HepG2 (cell line): ENCODE data around the gene HOXC10. TPM values are rescaled to one million over a fixed set of nuclear protein-coding genes. Genes with fewer than 3 reads are reported as not detected.
A peak's percentile ranks its signal among the peaks of the same experiment; 100 is the strongest.

Source experiments
- ATAC-seq: fragments of 200-7000 bp; cut with Tn5 transposase; 3 replicates; pipeline ENCODE4 v1.9.1; 2020; ENCODE audit warnings: mild to moderate bottlenecking, moderate library complexity
- BruUV-seq: library from RNA; stranded (reverse); fragments of 400-500 nt; replicated peaks from 2 replicates; lab custom pipeline; 2021; lab: Mats Ljungman, UMichigan
- CTCF ChIA-PET: fragments of 300-600 bp; formaldehyde crosslinking; extraction: SDS; loops from one replicate; lab custom pipeline; 2021; ENCODE audit warnings: low total read pairs, inconsistent platforms, low intra/inter-chr PET ratio; lab: Yijun Ruan, JAX
- POLR2A ChIA-PET: fragments of 350-600 bp; sonication (Branson Sonifier 250); formaldehyde crosslinking; loops from one replicate; lab custom pipeline; 2020; ENCODE audit warnings: antibody characterized with exemption, inconsistent platforms; lab: Yijun Ruan, JAX
- DNase-seq: peaks from one replicate; pipeline ENCODE4 v3.0.0-alpha.2; 2015; ENCODE audit warnings: low spot score
- FAIRE-seq: peaks from 3 replicates; lab custom pipeline; 2011; peaks lifted over from hg19 to GRCh38; lab: Jason Lieb, UNC
- H2AFZ ChIP-seq: one replicate; pipeline ENCODE4 v1.6.1; 2011; ENCODE audit warnings: low read length, inconsistent platforms
- H3K27ac ChIP-seq: fragments of 300-600 bp; 3 replicates; pipeline ENCODE4 v1.8.0; 2011; ENCODE audit warnings: mixed run types, mild to moderate bottlenecking, mixed read lengths, low read length, inconsistent platforms; ENCODE audit not compliant: insufficient read depth; ENCODE audit errors: extremely low read length
- H3K27me3 ChIP-seq, 2 experiments: fragments of 200-600 bp in 1 of 2; 2 replicates in 1 of 2; 3 replicates in 1 of 2; pipeline versions ENCODE4 v1.6.0 to v1.8.0; 2011; ENCODE audit warnings: low read length in 2 of 2, mild to moderate bottlenecking in 2 of 2, moderate library complexity in 2 of 2, inconsistent platforms in 1 of 2; ENCODE audit not compliant: insufficient read depth in 2 of 2, control insufficient read depth in 1 of 2
- H3K36me3 ChIP-seq, 2 experiments: fragments of 200-600 bp in 1 of 2; replicated peaks in 1 of 2; 2 replicates in 1 of 2; 3 replicates in 1 of 2; pipeline versions ENCODE4 v1.5.1 to v1.8.0; 2011; ENCODE audit warnings: low read length in 2 of 2, inconsistent platforms in 1 of 2; ENCODE audit not compliant: insufficient read depth in 2 of 2, control insufficient read depth in 1 of 2
- H3K4me1 ChIP-seq: 2 replicates; pipeline ENCODE4 v1.5.1; 2012; ENCODE audit warnings: low read length, inconsistent platforms; ENCODE audit not compliant: insufficient read depth
- H3K4me2 ChIP-seq: 2 replicates; pipeline ENCODE4 v1.6.0; 2011; ENCODE audit warnings: low read depth, low read length, inconsistent platforms
- H3K4me3 ChIP-seq, 3 experiments: fragments of 200-600 bp in 1 of 3; sonication (generic), shearing (Covaris generic) in 1 of 3; replicated peaks in 1 of 3; 2 replicates each; pipeline ENCODE4 v1.5.1; 2011 to 2016; ENCODE audit warnings: low read length in 3 of 3, inconsistent platforms in 2 of 3, low read depth in 2 of 3, mild to moderate bottlenecking in 2 of 3, control low read depth in 1 of 3, mixed read lengths in 1 of 3; ENCODE audit not compliant: insufficient read depth in 1 of 3
- H3K79me2 ChIP-seq: one replicate; pipeline ENCODE4 v1.6.1; 2011; ENCODE audit warnings: low read length, inconsistent platforms; ENCODE audit not compliant: insufficient read depth
- H3K9ac ChIP-seq: 2 replicates; pipeline ENCODE4 v1.6.0; 2011; ENCODE audit warnings: mild to moderate bottlenecking, low read depth, low read length, inconsistent platforms; ENCODE audit not compliant: insufficient read depth
- H3K9me3 ChIP-seq: 2 replicates; pipeline ENCODE4 v1.5.1; 2012; ENCODE audit warnings: mild to moderate bottlenecking, low read length
- H4K20me1 ChIP-seq: 2 replicates; pipeline ENCODE4 v1.6.0; 2011; ENCODE audit warnings: inconsistent platforms, mild to moderate bottlenecking, low read length, moderate library complexity; ENCODE audit not compliant: insufficient read depth
- CAMTA2 ChIP-seq: sonication (generic); formaldehyde crosslinking; IDR thresholded peaks from 2 replicates; pipeline ENCODE4 v1.4.0; 2020; ENCODE audit warnings: mild to moderate bottlenecking, missing genetic modification reagents, borderline replicate concordance
- DR1 ChIP-seq: sonication (generic); formaldehyde crosslinking; IDR thresholded peaks from 2 replicates; pipeline ENCODE4 v1.8.0; 2021; ENCODE audit warnings: mild to moderate bottlenecking, missing genetic modification reagents, inconsistent platforms
- EED ChIP-seq: sonication (generic); formaldehyde crosslinking; IDR thresholded peaks from 2 replicates; pipeline ENCODE4 v1.5.0; 2020; ENCODE audit warnings: mild to moderate bottlenecking, missing genetic modification reagents
- EZH2 ChIP-seq: conservative IDR thresholded peaks from 2 replicates; pipeline ENCODE4 v1.6.1; 2012; ENCODE audit warnings: mild to moderate bottlenecking, low read depth, low read length, moderate library complexity
- KDM4B ChIP-seq: sonication (generic); formaldehyde crosslinking; IDR thresholded peaks from 2 replicates; pipeline ENCODE4 v1.4.0; 2020; ENCODE audit warnings: missing genetic modification reagents
- PLRG1 ChIP-seq: fragments of 450-650 bp; conservative IDR thresholded peaks from 2 replicates; pipeline ENCODE4 v1.6.1; 2016
- POLR2AphosphoS5 ChIP-seq: IDR thresholded peaks from 2 replicates; pipeline ENCODE4 v1.6.1; 2012; ENCODE audit warnings: low read depth, low read length
- POLR2G ChIP-seq: fragments of 200-400 bp; formaldehyde crosslinking; IDR thresholded peaks from 2 replicates; pipeline ENCODE4 v1.6.1; 2018; ENCODE audit warnings: mild to moderate bottlenecking, low read depth, low read length, moderate library complexity
- SMC3 ChIP-seq: IDR thresholded peaks from 2 replicates; pipeline ENCODE4 v1.6.1; 2011; ENCODE audit warnings: low read length, improper control_type of control experiment
- ZKSCAN5 ChIP-seq: sonication (generic); formaldehyde crosslinking; IDR thresholded peaks from 2 replicates; pipeline ENCODE4 v1.5.1; 2020; ENCODE audit warnings: mild to moderate bottlenecking, missing genetic modification reagents
- ZNF766 ChIP-seq: sonication (generic); formaldehyde crosslinking; IDR thresholded peaks from 2 replicates; pipeline ENCODE4 v1.5.0; 2020; ENCODE audit warnings: missing genetic modification reagents, borderline replicate concordance
- ZNF775 ChIP-seq: sonication (generic); formaldehyde crosslinking; IDR thresholded peaks from 2 replicates; pipeline ENCODE4 v1.4.0; 2020; ENCODE audit warnings: missing genetic modification reagents, mild to moderate bottlenecking, moderate library complexity, borderline replicate concordance
- WGBS: methylation state at CpG from one replicate; pipeline ENCODE4 v1.1.6; 2017; ENCODE audit warnings: low lambda C conversion rate; 5-methylcytosine and 5-hydroxymethylcytosine counted together
- in situ Hi-C: cut with HindIII; loops from 2 replicates; pipeline ENCODE4 v1.10.0; 2017; ENCODE audit warnings: low pct_unique_long_range_greater_than_20kb; ENCODE audit not compliant: extremely low pct_ligation_motif_present
- intact Hi-C: fragments of 100-400 bp; cut with micrococcal nuclease; formaldehyde crosslinking; loops from one replicate; pipeline ENCODE4 v1.10.0; 2022; ENCODE audit not compliant: unreplicated experiment
- polyA plus RNA-seq, 8 experiments: library from polyadenylated mRNA; depleted of rRNA in 3 of 8; stranded (reverse) in 7 of 8; unstranded in 1 of 8; fragments of >200 nt; fragmentation: Illumina TruSeq in 4 of 8; extraction: Trizol in 4 of 8; gene quantifications; 2 replicates each; pipeline versions ENCODE4 v1.2.1 to v1.2.3, GENCODE V29; 2011 to 2016; ENCODE audit warnings: low read depth in 4 of 8, missing spikeins in 1 of 8, mixed read lengths in 1 of 8; ENCODE audit not compliant: insufficient read depth in 1 of 8
- total RNA-seq, 5 experiments: library from RNA; depleted of rRNA; stranded (reverse); fragments of >200 nt; fragmentation: Illumina TruSeq; extraction: Trizol; gene quantifications; 2 replicates each; pipeline ENCODE4 v1.2.3, GENCODE V29; 2016; ENCODE audit warnings: low read depth in 1 of 5
- TF ChIP-seq, protein P1 (sequence below): sonication (generic); formaldehyde crosslinking; IDR thresholded peaks from 2 replicates; pipeline ENCODE4 v1.4.0; 2020; ENCODE audit warnings: missing genetic modification reagents; ENCODE audit errors: not compliant biosample characterization
- TF ChIP-seq, protein P2 (sequence below): sonication (generic); formaldehyde crosslinking; conservative IDR thresholded peaks from 2 replicates; pipeline ENCODE4 v1.4.0; 2020; ENCODE audit warnings: mild to moderate bottlenecking, missing genetic modification reagents, moderate library complexity

Gene HOXC10
- total and polyA plus RNA-seq, 2 of the 13 experiments (the other 11 are each of a cell fraction or from before 2014, with no cell fraction given): not detected

GRCh38 chr12:53966385-53967133 is 18.4 kb upstream of the HOXC10 start:
- no peak overlapping the region for H2AFZ ChIP-seq
- intact Hi-C loops: no loop called here
- H3K4me3 ChIP-seq: no peak overlapping the region
- no peaks in the 10 kb centered on the region for H3K4me1 ChIP-seq
- H3K9me3 ChIP-seq: no peaks in the 10 kb centered on the region
- in situ Hi-C loops: no loop called here
- DNase-seq (no peak), ATAC-seq (no peak), FAIRE-seq (no peak)
- H3K36me3 ChIP-seq: no peaks in the 10 kb centered on the region
- H3K4me2 ChIP-seq: no peak overlapping the region
- H3K27ac ChIP-seq: no peak overlapping the region
- ChIA-PET POLR2A (no interaction called here), CTCF (no interaction called here)
- peaks cover 19 to 99% of the 10 kb centered on the region in 2 experiments for H3K27me3 ChIP-seq
- H4K20me1 ChIP-seq: 0 out of 2 replicates have a peak, but pooled peaks cover 2% of the 10 kb centered on the region
- no peaks in the 10 kb centered on the region for H3K79me2 ChIP-seq
- TF ChIP-seq POLR2G (no peak), EZH2 (peak; percentile 97), KDM4B (CRISPR knock-in tag) (no peak), ZNF775 (CRISPR knock-in tag) (no peak), ZKSCAN5 (no peak)
- TF ChIP-seq, all 625 proteins: peak for 1
- H3K9ac ChIP-seq: no peak overlapping the region
- no TSS peak for BruUV-seq
- 23% methylated on average over 36 of the region's 36 CpGs for WGBS

- Histone ChIP-seq H3K9ac (no peak overlapping the region), H3K36me3 (no peaks in the 10 kb centered on the region), H3K4me2 (no peak overlapping the region), H2AFZ (no peak overlapping the region), H3K27me3 (peaks cover 19 to 99% of the 10 kb centered on the region in 2 experiments), H3K79me2 (no peaks in the 10 kb centered on the region), H3K27ac (no peak overlapping the region), H3K4me3 (no peak overlapping the region), H3K9me3 (no peaks in the 10 kb centered on the region), H3K4me1 (no peaks in the 10 kb centered on the region), H4K20me1 (0 out of 2 replicates have a peak, but pooled peaks cover 2% of the 10 kb centered on the region)
- intact Hi-C loops (no loop called here), in situ Hi-C loops (no loop called here)
- no TSS peak for BruUV-seq
- WGBS: 6% methylated on average over 4 of the region's 5 CpGs
- ChIA-PET POLR2A (no interaction called here), CTCF (no interaction called here)
- DNase-seq (no peak), ATAC-seq (no peak), FAIRE-seq (no peak)
- TF ChIP-seq, protein P1, sequence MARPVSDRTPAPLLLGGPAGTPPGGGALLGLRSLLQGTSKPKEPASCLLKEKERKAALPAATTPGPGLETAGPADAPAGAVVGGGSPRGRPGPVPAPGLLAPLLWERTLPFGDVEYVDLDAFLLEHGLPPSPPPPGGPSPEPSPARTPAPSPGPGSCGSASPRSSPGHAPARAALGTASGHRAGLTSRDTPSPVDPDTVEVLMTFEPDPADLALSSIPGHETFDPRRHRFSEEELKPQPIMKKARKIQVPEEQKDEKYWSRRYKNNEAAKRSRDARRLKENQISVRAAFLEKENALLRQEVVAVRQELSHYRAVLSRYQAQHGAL (CRISPR knock-in tag): no peak
- TF ChIP-seq DR1: no peak
- TF ChIP-seq ZNF766 (CRISPR knock-in tag): no peak
- no peak for TF ChIP-seq PLRG1
- TF ChIP-seq CAMTA2 (CRISPR knock-in tag): no peak
- no peak for TF ChIP-seq SMC3
- TF ChIP-seq, protein P2, sequence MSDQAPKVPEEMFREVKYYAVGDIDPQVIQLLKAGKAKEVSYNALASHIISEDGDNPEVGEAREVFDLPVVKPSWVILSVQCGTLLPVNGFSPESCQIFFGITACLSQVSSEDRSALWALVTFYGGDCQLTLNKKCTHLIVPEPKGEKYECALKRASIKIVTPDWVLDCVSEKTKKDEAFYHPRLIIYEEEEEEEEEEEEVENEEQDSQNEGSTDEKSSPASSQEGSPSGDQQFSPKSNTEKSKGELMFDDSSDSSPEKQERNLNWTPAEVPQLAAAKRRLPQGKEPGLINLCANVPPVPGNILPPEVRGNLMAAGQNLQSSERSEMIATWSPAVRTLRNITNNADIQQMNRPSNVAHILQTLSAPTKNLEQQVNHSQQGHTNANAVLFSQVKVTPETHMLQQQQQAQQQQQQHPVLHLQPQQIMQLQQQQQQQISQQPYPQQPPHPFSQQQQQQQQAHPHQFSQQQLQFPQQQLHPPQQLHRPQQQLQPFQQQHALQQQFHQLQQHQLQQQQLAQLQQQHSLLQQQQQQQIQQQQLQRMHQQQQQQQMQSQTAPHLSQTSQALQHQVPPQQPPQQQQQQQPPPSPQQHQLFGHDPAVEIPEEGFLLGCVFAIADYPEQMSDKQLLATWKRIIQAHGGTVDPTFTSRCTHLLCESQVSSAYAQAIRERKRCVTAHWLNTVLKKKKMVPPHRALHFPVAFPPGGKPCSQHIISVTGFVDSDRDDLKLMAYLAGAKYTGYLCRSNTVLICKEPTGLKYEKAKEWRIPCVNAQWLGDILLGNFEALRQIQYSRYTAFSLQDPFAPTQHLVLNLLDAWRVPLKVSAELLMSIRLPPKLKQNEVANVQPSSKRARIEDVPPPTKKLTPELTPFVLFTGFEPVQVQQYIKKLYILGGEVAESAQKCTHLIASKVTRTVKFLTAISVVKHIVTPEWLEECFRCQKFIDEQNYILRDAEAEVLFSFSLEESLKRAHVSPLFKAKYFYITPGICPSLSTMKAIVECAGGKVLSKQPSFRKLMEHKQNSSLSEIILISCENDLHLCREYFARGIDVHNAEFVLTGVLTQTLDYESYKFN (CRISPR knock-in tag): no peak
- no peak for TF ChIP-seq POLR2AphosphoS5
- no peak for TF ChIP-seq EED (CRISPR knock-in tag)
Measured at GRCh38 chr12:53967421-53967925, 17.5 kb upstream of the HOXC10 start.
